GM19043 (cell line): ENCODE results near the gene ASB6.
"Not testable (repeated sequence)": the region's sequence is repeated elsewhere in the genome, so short reads cannot be mapped to it uniquely, and the experiment has no call there.

ENCODE experiments used
- ATAC-seq: cut with Tn5 transposase; IDR thresholded peaks from one replicate; pipeline ENCODE4 v1.9.1; 2021; ENCODE audit warnings: low read depth; ENCODE audit not compliant: unreplicated experiment

The ASB6 gene

DNA sequence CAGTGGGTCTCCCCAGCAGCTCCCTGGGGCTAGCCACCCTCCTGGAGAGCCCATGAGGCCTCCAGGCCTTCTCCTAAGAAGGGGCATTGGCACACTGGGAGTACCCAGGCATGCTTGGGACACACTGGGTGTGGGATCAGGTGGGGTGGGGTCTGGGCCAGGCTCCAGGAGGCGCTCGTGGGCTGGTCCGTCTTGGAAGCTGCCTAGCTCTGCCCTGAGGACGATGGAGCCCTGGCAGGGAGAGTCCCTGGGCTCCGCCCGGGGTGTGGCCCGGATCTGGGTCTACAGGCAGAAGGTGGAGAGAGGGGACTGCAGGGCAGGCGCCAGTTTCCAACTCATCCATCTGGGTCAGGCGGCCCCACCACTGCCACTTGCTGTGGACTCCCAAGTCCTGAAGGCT is 25.9 kb upstream of the ASB6 start:
- ATAC-seq = no peak

DNA sequence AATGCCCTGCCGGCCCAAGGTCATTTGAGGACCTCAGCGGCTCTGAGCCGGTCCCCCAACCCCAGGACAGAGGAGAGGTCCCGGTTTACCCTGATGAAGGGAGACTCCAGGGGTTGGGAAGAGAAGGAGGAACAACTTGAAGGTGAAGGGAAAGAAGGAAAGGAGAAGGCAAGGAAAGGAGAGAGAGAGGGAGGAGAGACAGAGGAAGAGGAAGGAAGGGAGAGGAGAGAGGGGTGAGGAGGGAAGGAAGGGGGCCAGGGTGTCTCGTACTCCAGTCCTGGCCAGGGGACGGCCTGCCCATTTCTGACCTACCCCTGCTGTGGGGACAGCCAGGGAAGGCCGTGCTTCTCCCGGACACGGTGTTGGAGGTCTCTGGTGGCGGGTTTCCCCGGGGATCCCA is 25.4 kb upstream of the ASB6 start:
- no peak for ATAC-seq

DNA sequence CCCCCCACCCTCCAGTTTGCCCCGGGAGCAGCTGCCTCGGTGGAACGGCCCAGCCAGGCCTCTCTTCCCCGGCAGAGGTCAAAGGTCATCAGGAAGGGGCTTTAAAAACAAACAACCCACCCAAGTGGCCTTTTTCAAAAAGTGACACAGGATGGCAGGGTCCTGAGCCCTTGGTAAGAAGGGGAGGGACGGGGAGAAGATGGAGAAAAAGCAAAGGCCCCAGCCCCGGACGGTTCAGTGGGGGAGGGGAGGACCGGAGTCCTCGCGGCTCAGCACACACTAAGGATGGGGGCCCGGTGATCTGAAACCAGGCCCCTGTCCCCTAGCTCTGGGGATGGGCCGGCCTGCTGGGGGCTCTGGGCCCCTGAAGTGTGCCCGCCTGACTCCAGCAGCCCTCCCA is 24.6 kb upstream of the ASB6 start:
- no peak for ATAC-seq

DNA sequence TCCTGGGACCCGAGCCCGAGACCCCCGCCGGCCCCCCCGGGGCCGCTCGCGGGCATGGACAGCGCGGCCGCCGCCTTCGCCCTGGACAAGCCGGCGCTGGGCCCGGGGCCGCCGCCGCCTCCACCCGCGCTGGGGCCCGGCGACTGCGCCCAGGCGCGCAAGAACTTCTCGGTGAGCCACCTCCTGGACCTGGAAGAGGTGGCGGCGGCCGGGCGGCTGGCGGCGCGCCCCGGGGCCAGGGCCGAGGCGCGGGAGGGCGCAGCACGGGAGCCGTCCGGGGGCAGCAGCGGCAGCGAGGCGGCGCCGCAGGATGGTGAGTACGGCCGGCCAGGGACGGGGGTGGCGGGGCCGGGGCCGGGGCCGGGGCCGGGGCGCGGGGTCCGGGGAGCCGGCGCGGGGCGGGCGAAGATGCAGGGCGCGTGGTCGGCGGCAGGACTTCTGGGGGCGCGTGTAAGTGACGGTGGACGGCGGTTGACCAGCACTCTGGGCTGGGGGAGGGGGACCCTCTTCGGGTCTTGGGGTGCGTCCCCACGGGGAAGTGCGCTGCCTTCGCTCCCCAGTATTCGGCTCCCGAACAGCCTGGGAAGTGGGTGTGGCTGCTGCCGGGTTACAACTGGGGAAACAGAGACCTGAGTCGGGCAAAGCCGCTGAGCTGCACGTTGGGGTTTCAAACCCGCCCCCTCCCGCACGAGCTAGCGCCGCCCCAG is 24.0 kb upstream of the ASB6 start:
- ATAC-seq = no peak

DNA sequence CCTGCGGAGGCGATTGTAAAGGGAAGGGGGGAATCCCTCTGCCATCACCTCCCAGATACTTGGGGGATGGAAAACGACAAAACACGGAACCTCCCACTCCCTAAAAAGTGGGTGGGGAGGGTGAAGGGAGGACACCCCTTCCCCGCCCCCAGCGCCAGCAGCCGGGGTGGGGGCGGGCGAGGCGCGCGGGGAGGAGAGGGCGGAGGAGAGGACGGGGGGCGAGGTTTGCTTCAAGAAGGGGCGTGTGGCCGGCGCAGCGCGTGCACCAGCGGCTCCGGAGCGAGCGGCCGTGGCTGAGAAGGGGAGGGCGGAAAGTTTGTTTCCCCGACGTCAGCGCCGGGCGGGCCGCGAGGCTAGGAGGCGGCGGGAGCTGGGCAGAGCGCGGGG is 23.4 kb upstream of the ASB6 start, which contains the start of gene PRRX2:
Gene PRRX2, plus strand, starts transcription at position 259 of the 387 bp plus-strand sequence. CDS start 221 bp downstream, outside the sequence.
- ATAC-seq = no peak

DNA sequence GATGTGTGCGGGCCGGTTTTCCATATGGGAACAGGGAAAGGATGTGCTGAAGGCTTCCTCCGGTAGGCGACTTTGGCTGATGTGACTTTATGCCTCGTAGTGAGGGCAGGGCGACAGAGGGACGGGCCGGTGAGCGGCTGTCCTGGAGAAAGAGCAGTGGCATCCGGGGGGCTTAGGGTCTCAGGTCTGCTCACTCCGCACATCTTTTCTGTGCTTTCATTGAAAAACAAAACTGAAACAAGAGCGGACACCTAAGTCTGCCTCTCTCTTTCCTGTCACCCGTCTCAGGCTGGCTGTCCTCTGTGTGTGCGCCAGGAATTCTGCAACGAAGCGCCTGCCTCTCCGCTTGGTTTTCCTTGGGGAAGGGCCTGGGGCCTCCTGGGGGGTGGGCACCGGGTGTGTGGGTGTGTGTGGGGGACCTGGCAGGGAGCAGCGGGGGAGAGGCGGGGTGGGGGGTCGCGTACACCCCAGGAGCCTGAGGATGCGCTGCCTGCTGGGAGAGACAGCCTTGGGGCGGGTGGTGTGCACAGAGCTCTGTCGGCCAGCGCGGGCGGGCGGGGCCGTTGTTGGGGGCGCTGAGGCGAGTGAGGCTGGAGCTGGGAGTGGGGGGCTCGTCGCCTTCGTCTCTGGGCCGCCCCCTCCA is 22.9 kb upstream of the ASB6 start:
- no peak for ATAC-seq

DNA sequence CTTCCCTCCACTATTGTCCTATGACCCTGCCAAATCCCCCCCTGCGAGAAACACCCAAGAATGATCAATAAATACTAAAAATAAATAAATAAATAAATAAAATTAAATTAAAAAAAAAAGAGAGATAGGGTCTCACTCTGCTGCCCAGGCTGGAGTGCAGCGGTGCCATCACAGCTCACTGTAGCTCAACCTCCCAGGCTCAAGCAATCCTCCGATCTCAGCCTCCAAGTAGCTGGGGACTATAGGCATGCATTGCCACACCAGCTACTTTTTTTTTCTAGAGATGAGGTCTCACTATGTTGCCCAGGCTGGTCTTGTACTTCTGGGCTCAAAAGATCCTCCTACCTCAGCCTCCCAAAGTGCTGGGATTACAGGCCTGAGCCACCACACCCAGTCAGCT is 20.3 kb upstream of the ASB6 start:
- not testable (repeated sequence) for ATAC-seq

DNA sequence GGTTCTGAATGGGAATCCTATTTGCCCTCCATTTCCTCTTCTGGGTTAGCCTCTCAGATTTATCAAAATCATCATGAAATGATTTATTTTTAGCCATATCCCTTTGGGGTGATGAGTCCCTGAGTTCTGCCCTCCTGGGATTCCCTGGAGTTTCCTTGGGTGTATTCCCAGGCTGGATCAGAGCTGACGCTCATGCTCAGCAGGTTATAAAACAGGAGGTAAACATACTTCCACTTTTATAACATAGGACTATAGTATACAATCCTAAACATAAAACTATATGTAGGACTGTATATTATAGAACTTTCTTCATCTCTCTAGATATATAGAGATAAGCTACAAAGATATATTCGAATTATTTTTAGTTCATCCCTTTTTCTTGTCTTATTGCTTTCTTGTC is 19.1 kb upstream of the ASB6 start:
- ATAC-seq = no peak

DNA sequence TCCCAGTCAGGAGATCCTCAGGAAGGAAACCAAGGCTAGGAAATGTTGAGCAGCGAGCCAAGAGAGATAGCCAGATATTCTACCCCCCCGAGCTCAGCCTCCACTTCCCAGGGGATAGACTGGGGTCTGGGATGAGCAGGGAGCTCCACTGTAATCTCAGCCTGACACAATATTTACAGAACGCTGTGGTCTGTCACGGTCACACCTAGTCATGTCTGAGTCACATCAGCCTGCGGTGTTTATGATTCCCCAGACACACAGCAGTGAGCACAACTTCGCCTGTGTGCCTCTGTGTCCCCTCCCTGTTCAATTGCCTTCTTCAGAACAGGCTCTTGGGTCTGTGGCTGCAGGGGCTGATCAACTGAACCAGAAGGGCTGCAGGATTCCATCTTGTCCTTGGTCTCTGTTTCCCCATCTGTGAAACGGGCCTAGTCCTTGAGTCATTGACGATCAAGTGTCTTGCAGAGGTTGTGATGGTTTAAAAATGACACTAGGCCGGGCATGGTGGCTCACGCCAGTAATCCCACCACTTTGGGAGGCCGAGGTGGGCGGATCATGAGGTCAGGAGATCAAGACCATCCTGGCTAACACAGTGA is 14.9 kb upstream of the ASB6 start:
- ATAC-seq = no peak

DNA sequence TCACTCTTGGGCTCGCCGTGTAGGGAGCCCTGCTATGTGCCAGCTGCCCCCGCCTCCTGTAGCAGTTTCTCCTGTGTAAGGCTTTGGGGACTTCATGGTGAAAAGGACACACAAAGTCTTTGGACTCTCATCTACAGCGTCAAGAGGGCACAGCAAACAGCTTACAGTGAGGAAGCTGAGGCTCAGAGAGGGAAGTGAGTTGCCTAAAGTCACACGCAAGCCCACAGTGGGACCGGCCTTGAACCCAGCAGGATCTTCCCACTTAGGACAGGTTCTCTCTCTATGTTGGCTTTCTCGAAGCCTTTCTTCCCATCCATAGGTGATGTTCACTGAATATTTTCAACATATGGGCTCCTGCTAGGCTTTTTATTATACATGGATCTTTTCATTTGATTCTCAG is 13.7 kb upstream of the ASB6 start:
- no peak for ATAC-seq

DNA sequence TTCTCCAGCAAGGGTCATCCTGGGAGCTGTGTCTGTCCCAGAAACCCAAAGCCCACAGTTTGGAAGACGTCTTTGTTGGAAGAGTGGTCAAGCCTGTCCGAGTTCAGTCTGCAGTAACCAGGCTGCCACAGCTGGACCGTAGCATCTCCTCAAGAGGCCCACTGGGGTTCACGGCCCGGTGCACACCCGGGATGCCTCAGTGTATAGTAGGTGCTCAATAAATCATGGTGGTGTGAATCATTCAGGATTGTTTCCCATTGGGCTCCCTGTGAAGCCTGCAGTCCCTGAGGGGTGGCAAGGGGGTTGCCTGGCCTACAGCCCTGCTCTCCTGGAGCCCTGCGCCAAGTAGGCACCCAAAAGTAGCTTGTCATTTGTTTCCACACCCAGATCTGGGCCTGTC is 13.2 kb upstream of the ASB6 start:
- ATAC-seq = no peak

DNA sequence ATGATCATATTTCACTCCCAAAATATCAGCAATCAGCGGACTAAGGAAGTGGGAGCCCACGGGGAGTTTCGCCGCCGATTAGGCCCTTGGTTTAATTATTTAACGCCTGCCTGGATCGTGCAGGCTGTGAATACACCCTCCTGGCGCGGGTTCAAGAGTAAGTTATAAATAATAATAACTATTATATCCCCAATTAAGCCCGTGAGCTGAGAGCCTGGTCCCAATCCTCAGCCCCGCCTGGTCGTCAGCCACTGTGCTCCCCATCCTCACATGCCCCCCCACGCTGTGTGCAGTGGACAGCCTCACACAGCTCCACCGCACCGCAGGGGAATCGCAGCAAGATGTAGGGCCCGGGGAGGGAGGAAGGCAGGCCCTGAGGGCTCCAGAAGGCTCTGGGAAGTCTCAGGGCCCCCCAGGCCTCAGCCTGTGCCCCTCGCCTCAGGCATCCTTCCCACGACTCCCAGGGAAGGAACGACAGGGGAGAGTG is 12.6 kb upstream of the ASB6 start:
- no peak for ATAC-seq

DNA sequence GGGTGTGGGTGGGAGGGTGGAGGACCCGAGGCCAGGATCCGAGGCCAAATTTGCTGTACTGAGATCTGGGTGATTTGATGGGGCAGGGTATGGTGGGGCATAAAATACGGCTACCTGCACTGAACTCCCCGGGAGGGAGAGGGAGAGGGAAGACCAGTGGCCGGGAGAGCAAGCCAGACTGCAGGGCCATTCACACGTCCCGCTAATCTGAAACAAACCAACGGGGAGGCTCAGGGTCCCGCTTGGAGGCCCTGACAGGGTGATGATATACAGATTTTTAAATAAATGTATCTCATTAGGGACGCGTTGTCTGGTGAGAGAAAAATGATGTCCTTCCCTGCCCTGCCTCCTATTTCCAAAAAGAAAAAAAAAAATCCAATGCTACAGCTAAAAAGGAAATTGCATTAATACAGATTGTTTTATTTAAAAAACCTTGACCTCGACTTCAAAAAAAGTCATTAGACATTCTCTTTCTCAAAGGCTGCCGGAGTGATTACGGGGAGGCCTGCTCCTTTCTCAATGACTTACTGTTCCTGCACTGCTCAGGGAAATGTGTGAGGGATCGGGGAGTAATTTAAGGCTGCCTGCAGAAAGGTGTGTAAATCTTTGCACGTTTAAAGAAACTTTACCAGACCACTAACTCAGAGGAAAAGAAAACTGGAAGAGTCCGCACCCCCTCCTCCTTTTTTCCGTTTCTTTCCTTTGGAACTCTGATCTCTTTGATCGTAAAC is 12.0 kb upstream of the ASB6 start:
- no peak for ATAC-seq

DNA sequence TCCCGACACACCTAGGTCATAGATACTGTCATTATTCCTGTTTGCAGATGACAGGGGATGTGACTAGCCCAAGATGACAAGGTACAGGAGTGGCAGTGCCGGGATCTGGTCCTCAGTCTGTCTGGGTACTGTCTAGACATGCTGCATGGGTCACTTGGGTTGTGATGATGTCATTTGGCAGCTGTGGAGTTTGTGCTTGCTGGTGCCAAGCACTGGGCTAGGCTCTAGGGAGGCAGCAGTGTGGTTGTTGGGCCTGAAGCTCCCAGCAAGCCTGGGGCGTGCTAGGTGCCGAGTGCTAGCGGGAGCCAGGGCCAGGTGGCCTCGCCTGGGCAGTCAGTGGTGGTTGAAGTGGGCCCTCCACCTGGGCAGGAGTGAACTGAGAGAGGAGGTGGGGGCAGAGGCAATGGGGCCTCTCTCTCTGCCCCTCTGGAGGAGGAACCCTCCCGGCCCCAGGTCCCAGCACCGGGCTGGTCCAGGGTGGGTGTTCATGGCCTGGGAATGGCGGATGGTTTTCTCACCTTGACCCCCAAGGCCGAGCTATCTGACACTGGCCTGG is 8.8 kb upstream of the ASB6 start:
- ATAC-seq = no peak

DNA sequence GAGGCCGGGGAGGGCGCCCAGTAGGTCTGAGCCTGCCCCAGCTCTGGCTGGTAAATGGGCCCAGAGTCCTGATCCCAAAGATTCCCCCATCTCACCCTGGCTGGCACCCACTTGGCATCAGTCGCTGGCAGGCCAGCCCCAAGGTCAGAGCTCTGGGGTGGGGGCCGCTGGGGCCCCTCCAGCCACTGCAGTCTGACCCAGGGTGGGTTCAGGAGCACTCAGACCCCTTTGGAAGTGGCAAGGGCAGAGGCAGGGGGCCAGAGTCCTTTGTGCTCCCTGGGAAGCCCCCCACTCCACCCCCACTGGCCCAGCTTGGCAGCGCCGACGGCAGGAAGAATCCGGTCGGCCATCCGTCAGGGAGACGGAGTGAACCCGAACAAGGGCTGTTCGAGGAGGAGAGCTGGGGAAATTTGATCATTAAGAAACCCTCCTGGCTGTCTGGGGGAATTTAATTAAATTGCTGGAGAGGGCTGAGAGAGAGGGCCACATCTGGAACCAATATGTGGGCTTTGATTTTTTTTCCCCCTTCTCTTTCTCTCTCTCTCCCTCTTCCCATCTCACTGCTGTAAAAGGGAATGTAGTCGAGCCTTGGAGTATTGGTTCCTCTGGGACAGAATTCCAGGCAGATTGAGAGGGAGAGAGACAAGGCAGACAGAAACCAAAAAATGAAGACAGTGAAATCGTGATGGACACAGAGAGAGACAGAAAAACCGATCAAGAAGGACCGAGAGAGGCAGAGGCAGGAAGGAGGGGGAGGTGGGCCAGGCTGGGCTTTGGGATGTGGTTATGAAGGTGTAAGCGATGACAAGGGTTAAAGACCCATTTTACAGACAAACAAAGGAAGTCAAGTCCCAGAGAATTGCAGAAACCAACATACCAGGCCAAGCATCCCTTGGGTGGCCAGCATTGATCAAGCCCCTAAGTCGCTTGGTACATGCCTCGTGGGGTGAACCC is 8.1 kb upstream of the ASB6 start:
- no peak for ATAC-seq

DNA sequence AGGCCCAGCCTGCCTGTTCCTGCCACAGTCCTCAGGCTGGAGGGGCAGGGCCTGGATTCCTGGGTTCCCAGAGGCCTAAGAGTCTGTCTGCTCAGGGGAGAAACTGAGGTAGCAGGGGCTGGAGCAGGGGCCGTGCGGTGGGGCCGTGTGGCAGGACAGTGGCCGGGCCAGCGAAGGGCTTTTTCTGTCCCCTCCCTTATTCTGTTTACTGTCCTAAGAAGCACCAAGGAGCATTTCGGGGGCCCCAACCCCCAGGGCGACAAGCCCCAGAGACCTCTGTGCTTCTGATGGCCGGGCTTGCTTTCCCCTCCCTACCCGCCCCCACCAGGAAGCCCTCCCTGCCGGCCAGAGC is 6.8 kb upstream of the ASB6 start:
- ATAC-seq = no peak

DNA sequence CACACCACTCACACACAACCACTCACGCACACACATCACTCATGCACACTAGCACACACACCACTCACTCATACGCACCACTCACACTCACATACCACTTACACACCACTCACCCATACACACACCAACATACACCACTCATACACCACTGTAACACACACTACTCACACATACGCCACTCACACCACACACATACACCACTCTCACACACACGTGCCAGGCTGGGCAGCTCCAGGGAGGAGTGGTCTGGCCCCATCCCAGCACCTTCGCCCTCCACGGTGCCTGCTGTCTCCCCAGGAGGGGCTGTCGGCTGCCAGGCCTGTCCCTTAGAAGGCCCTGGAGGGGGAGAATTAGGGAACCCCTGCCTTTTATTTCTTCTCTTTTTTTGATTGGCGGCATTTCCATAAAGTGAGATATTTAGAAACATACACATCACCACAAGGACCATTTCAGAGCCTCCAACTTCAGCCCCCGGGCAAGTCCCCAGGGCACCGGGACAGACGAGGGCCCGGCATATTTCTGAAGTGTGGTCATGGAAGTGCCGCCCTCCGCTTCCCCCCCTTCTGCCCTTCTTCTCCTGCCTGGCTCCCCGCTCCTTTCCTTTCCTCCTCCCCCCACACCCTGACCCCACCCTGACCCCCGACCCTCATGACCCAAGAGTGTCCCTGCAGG is 6.3 kb upstream of the ASB6 start:
- no peak for ATAC-seq

DNA sequence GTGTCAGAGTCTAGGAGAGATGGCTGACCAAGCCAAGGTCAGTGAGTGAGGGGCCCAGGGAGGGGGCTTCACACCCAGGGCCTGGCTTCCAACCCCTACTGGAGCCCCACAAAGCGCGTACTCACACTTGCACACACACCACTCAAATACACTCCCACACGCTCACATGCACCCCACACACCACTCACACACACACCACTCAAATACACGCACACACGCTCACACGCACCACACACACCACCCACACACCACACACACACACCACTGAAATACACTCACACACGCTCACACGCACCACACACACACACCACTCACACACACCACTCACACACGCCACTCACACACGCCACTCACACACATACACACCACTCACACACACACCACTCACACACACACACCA is 5.7 kb upstream of the ASB6 start:
- ATAC-seq = no peak

DNA sequence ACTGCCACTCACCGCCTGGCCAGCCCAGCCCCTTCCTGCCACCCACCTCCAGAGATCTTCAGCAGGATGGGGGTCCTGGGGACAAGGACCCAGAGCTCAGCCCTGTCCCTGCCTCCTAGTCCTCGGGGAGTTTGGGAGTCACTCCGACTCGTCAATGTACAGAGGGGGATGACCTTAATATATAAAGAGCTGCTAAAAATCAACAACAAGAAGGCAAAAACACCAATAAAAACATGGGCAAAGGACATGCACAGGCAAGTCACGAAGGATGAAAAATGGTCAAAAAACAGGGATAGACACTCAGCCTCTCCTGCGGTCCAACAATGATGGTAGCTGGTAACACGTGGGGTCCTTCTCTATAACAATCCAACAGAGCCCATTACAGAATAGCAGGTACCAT is 4.7 kb upstream of the ASB6 start:
- ATAC-seq = no peak
